Panc1 (cell line): ENCODE measurements around the gene SECISBP2. TPM values are rescaled to one million over a fixed set of nuclear protein-coding genes. Genes with fewer than 3 reads are reported as not detected.

Experiments used
- ATAC-seq: fragments of 200-7000 bp; cut with Tn5 transposase; 2 replicates; pipeline ENCODE4 v1.9.1; 2020; ENCODE audit warnings: mild to moderate bottlenecking, moderate library complexity
- BruUV-seq: library from RNA; stranded (reverse); fragments of 400-500 nt; replicated peaks from 2 replicates; lab custom pipeline; 2021; lab: Mats Ljungman, UMichigan
- CTCF ChIA-PET: fragments of 300-600 bp; sonication (Branson Sonifier 250); formaldehyde crosslinking; loops from one replicate; lab custom pipeline; 2022; ENCODE audit warnings: antibody characterized with exemption; lab: Charles Lee
- POLR2A ChIA-PET: fragments of 300-600 bp; sonication (Branson Sonifier 250); formaldehyde crosslinking; loops from one replicate; lab custom pipeline; 2022; ENCODE audit warnings: antibody characterized with exemption; lab: Charles Lee
- DNase-seq: peaks from one replicate; pipeline ENCODE4 v3.0.0-alpha.2; 2010; ENCODE audit warnings: low read depth, low spot score
- H3K27ac ChIP-seq: 2 replicates; pipeline ENCODE4 v1.5.1; 2011; ENCODE audit warnings: mild to moderate bottlenecking, low read length, inconsistent platforms
- H3K27me3 ChIP-seq: fragments of 200-500 bp; sonication (Bioruptor generic); 2 replicates; pipeline ENCODE4 v1.6.0; 2014; ENCODE audit warnings: low read length, inconsistent platforms; ENCODE audit not compliant: control insufficient read depth, insufficient read depth
- H3K36me3 ChIP-seq: fragments of 200-500 bp; sonication (Bioruptor generic); 2 replicates; pipeline ENCODE4 v1.5.1; 2014; ENCODE audit warnings: inconsistent platforms, mild to moderate bottlenecking, low read length, moderate library complexity; ENCODE audit not compliant: control insufficient read depth, insufficient read depth
- H3K4me1 ChIP-seq: 2 replicates; pipeline ENCODE4 v1.5.1; 2011; ENCODE audit warnings: inconsistent platforms, mild to moderate bottlenecking, low read length, moderate library complexity; ENCODE audit not compliant: control insufficient read depth, insufficient read depth
- H3K4me3 ChIP-seq, 2 experiments: 2 replicates each; pipeline ENCODE4 v1.5.1; 2011 to 2012; ENCODE audit warnings: low read depth in 2 of 2, low read length in 2 of 2, mild to moderate bottlenecking in 2 of 2, inconsistent platforms in 1 of 2, moderate library complexity in 1 of 2
- H3K9me3 ChIP-seq: fragments of 200-500 bp; sonication (Bioruptor generic); 2 replicates; pipeline ENCODE4 v1.5.1; 2014; ENCODE audit warnings: low read depth, mild to moderate bottlenecking, inconsistent platforms, low read length, moderate library complexity; ENCODE audit not compliant: control insufficient read depth, insufficient read depth
- CTCF ChIP-seq: fragments of 450-650 bp; IDR thresholded peaks from 2 replicates; pipeline ENCODE4 v1.5.1; 2017; ENCODE audit warnings: mild to moderate bottlenecking
- POLR2AphosphoS5 ChIP-seq: IDR thresholded peaks from 2 replicates; pipeline ENCODE4 v1.6.1; 2012; ENCODE audit warnings: mild to moderate bottlenecking, low read depth, low read length, moderate library complexity
- SIN3A ChIP-seq: IDR thresholded peaks from 2 replicates; pipeline ENCODE4 v1.6.1; 2012; ENCODE audit warnings: low read depth, mild to moderate bottlenecking, low read length, moderate library complexity, borderline replicate concordance; ENCODE audit not compliant: insufficient read depth
- TCF7L2 ChIP-seq: IDR thresholded peaks from 2 replicates; pipeline ENCODE4 v1.6.1; 2011; ENCODE audit warnings: mild to moderate bottlenecking, low read depth, low read length, inconsistent platforms
- in situ Hi-C: cut with HindIII; loops from 2 replicates; pipeline ENCODE4 v1.10.0; 2016; ENCODE audit warnings: low sequenced_read_pairs, low pct_unique_long_range_greater_than_20kb
- intact Hi-C: fragments of 100-400 bp; cut with micrococcal nuclease; formaldehyde crosslinking; loops from one replicate; pipeline ENCODE4 v1.10.0; 2022; ENCODE audit not compliant: unreplicated experiment
- total RNA-seq: library from RNA; stranded (reverse); gene quantifications from one replicate; pipeline ENCODE4 v1.2.1, GENCODE V29; 2021; ENCODE audit not compliant: unreplicated experiment
- TF ChIP-seq, protein P1 (sequence below), 2 experiments: IDR thresholded peaks; 2 replicates each; pipeline ENCODE4 v1.6.1; 2011 to 2012; ENCODE audit warnings: low read depth in 2 of 2, control low read depth in 1 of 2, low read length in 1 of 2, mild to moderate bottlenecking in 1 of 2, moderate library complexity in 1 of 2; ENCODE audit not compliant: insufficient read depth in 1 of 2

The SECISBP2 gene
- total RNA-seq, 1 experiment from 2014 or later, result 17.7 TPM

GRCh38 chr9:89382026-89382986 lies 64.0 kb downstream of the SECISBP2 start:
- Histone ChIP-seq H3K27me3 (no peaks in the 10 kb centered on the region), H3K4me3 (no peak overlapping the region), H3K27ac (no peak overlapping the region), H3K36me3 (no peaks in the 10 kb centered on the region), H3K9me3 (no peaks in the 10 kb centered on the region), H3K4me1 (no peaks in the 10 kb centered on the region)
- ATAC-seq (no peak), DNase-seq (no peak)
- no TSS peak for BruUV-seq
- no peak for TF ChIP-seq POLR2AphosphoS5
- in situ Hi-C loops, result no loop called here
- POLR2A ChIA-PET, result no interaction called here
- CTCF ChIA-PET, result no interaction called here
- intact Hi-C loops, result no loop called here

GRCh38 chr9:89383030-89383720 lies 64.9 kb downstream of the SECISBP2 start:
- ATAC-seq (no peak), DNase-seq (no peak)
- Histone ChIP-seq H3K27me3 (no peaks in the 10 kb centered on the region), H3K4me3 (no peak overlapping the region), H3K4me1 (no peaks in the 10 kb centered on the region), H3K36me3 (no peaks in the 10 kb centered on the region), H3K9me3 (no peaks in the 10 kb centered on the region), H3K27ac (no peak overlapping the region)
- TF ChIP-seq SIN3A, result no peak
- TF ChIP-seq CTCF, result no peak
- ChIA-PET CTCF (no interaction called here), POLR2A (no interaction called here)
- BruUV-seq, result no TSS peak
- in situ Hi-C loops, result no loop called here
- intact Hi-C loops, result no loop called here

- intact Hi-C loops (no loop called here), in situ Hi-C loops (no loop called here)
- ChIA-PET POLR2A (no interaction called here), CTCF (no interaction called here)
- H3K4me1 ChIP-seq, result no peaks in the 10 kb centered on the region
- ATAC-seq (no peak), DNase-seq (no peak)
- TF ChIP-seq, protein P1, sequence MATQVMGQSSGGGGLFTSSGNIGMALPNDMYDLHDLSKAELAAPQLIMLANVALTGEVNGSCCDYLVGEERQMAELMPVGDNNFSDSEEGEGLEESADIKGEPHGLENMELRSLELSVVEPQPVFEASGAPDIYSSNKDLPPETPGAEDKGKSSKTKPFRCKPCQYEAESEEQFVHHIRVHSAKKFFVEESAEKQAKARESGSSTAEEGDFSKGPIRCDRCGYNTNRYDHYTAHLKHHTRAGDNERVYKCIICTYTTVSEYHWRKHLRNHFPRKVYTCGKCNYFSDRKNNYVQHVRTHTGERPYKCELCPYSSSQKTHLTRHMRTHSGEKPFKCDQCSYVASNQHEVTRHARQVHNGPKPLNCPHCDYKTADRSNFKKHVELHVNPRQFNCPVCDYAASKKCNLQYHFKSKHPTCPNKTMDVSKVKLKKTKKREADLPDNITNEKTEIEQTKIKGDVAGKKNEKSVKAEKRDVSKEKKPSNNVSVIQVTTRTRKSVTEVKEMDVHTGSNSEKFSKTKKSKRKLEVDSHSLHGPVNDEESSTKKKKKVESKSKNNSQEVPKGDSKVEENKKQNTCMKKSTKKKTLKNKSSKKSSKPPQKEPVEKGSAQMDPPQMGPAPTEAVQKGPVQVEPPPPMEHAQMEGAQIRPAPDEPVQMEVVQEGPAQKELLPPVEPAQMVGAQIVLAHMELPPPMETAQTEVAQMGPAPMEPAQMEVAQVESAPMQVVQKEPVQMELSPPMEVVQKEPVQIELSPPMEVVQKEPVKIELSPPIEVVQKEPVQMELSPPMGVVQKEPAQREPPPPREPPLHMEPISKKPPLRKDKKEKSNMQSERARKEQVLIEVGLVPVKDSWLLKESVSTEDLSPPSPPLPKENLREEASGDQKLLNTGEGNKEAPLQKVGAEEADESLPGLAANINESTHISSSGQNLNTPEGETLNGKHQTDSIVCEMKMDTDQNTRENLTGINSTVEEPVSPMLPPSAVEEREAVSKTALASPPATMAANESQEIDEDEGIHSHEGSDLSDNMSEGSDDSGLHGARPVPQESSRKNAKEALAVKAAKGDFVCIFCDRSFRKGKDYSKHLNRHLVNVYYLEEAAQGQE (IDR thresholded peaks at IDR 0.05; ENCODE audit: insufficient read depth in 1 of 2, low read depth in 2 of 2, low read length in 1 of 2), result no peak
- TF ChIP-seq SIN3A, result no peak
- no peak for TF ChIP-seq TCF7L2
- no peak for TF ChIP-seq CTCF
- no peak for TF ChIP-seq POLR2AphosphoS5
- H3K27ac ChIP-seq, result no peak overlapping the region
- H3K9me3 ChIP-seq, result no peaks in the 10 kb centered on the region
- H3K36me3 ChIP-seq, result no peaks in the 10 kb centered on the region
- H3K27me3 ChIP-seq, result no peaks in the 10 kb centered on the region
- H3K4me3 ChIP-seq, result no peak overlapping the region
- no TSS peak for BruUV-seq
Measured at GRCh38 chr9:89383721-89384300, 65.5 kb downstream of the SECISBP2 start.
